H1 (cell line): ENCODE results near the gene GALK1. TPM values are rescaled to one million over a fixed set of nuclear protein-coding genes. Genes with fewer than 3 reads are reported as not detected.
"Not testable (repeated sequence)": the region's sequence is repeated elsewhere in the genome, so short reads cannot be mapped to it uniquely, and the experiment has no call there.

Experiments
- CTCF ChIA-PET: fragments of 300-600 bp; sonication (Branson Sonifier 250); formaldehyde crosslinking; loops from one replicate; lab custom pipeline; 2021; ENCODE audit not compliant: partially characterized antibody; lab: Charles Lee
- POLR2A ChIA-PET: fragments of 300-600 bp; sonication (Branson Sonifier 250); formaldehyde crosslinking; loops from one replicate; lab custom pipeline; 2021; ENCODE audit warnings: inconsistent platforms; ENCODE audit not compliant: partially characterized antibody; lab: Charles Lee
- DNase-seq, 2 experiments: peaks; one replicate each; pipeline versions ENCODE4 v3.0.0 to v3.0.0-alpha.2; 2010 to 2022; ENCODE audit warnings: low spot score in 2 of 2, low read depth in 1 of 2, mixed read lengths in 1 of 2
- FAIRE-seq: peaks from 2 replicates; lab custom pipeline; 2011; peaks lifted over from hg19 to GRCh38; lab: Jason Lieb, UNC
- H2AFZ ChIP-seq: 2 replicates; pipeline ENCODE4 v1.8.1; 2012; ENCODE audit warnings: low read length, inconsistent platforms
- H2AK5ac ChIP-seq: 2 replicates; pipeline ENCODE4 v1.6.1; 2013; ENCODE audit warnings: low read depth, low read length
- H2BK120ac ChIP-seq: replicated peaks from 2 replicates; pipeline ENCODE3; 2013; ENCODE audit warnings: low read depth, low read length, inconsistent platforms
- H2BK12ac ChIP-seq: 2 replicates; pipeline ENCODE4 v1.6.1; 2013; ENCODE audit warnings: low read depth, low read length
- H2BK15ac ChIP-seq: 2 replicates; pipeline ENCODE4 v1.6.1; 2013; ENCODE audit warnings: low read length
- H2BK20ac ChIP-seq: 2 replicates; pipeline ENCODE4 v1.6.1; 2013; ENCODE audit warnings: low read length
- H2BK5ac ChIP-seq: 2 replicates; pipeline ENCODE4 v1.6.1; 2013; ENCODE audit warnings: low read depth, low read length
- H3K14ac ChIP-seq: 2 replicates; pipeline ENCODE4 v1.6.1; 2013; ENCODE audit warnings: inconsistent platforms; ENCODE audit not compliant: insufficient read length
- H3K18ac ChIP-seq: 2 replicates; pipeline ENCODE4 v1.6.1; 2013; ENCODE audit warnings: low read length; ENCODE audit errors: extremely low read depth
- H3K23ac ChIP-seq: 2 replicates; pipeline ENCODE4 v1.6.1; 2013; ENCODE audit warnings: inconsistent platforms; ENCODE audit not compliant: insufficient read length
- H3K23me2 ChIP-seq: 2 replicates; pipeline ENCODE4 v1.6.1; 2013; ENCODE audit warnings: low read depth, low read length
- H3K27ac ChIP-seq: 2 replicates; pipeline ENCODE4 v1.6.1; 2011; ENCODE audit warnings: low read depth, low read length, inconsistent platforms
- H3K27me3 ChIP-seq, 4 experiments: replicated peaks in 1 of 4; 1 replicate in 1 of 4; 2 replicates in 3 of 4; pipeline versions ENCODE4 v1.6.1 to v1.8.1; 2011 to 2013; ENCODE audit warnings: low read length in 3 of 4, mild to moderate bottlenecking in 3 of 4, inconsistent platforms in 2 of 4, mixed read lengths in 2 of 4, moderate library complexity in 1 of 4; ENCODE audit not compliant: control insufficient read depth in 3 of 4, insufficient read depth in 3 of 4; ENCODE audit errors: extremely low read depth in 1 of 4
- H3K36me3 ChIP-seq, 4 experiments: 2 replicates each; pipeline versions ENCODE4 v1.6.1 to v1.8.1; 2011 to 2013; ENCODE audit warnings: mild to moderate bottlenecking in 4 of 4, low read length in 3 of 4, moderate library complexity in 2 of 4, control low read depth in 1 of 4, inconsistent platforms in 1 of 4; ENCODE audit not compliant: insufficient read depth in 4 of 4, control insufficient read depth in 2 of 4
- H3K4ac ChIP-seq: replicated peaks from 2 replicates; pipeline ENCODE3; 2013; ENCODE audit warnings: low read length, low read depth, mixed read lengths, inconsistent platforms; ENCODE audit not compliant: insufficient read length
- H3K4me1 ChIP-seq, 4 experiments: replicated peaks in 1 of 4; 1 replicate in 1 of 4; 2 replicates in 3 of 4; pipeline versions ENCODE4 v1.6.1 to v1.8.1; 2011 to 2013; ENCODE audit warnings: low read length in 3 of 4, inconsistent platforms in 2 of 4, mixed read lengths in 1 of 4; ENCODE audit not compliant: insufficient read depth in 4 of 4, control insufficient read depth in 3 of 4
- H3K4me2 ChIP-seq, 2 experiments: 2 replicates each; pipeline versions ENCODE4 v1.6.1 to v1.8.1; 2011 to 2013; ENCODE audit warnings: low read depth in 2 of 2, low read length in 2 of 2, control low read depth in 1 of 2, inconsistent platforms in 1 of 2, mild to moderate bottlenecking in 1 of 2; ENCODE audit not compliant: insufficient read depth in 1 of 2
- H3K4me3 ChIP-seq, 4 experiments: fragments of 200-600, 300-600 bp in 1 of 4; sonication (generic), shearing (Covaris generic), sonication (Bioruptor Twin) in 1 of 4; 2 replicates each; pipeline versions ENCODE4 v1.5.1 to v1.8.1; 2011 to 2016; ENCODE audit warnings: low read length in 4 of 4, low read depth in 3 of 4, control low read depth in 2 of 4, inconsistent platforms in 2 of 4, mild to moderate bottlenecking in 2 of 4, mixed read lengths in 1 of 4, moderate library complexity in 1 of 4; ENCODE audit not compliant: insufficient read depth in 2 of 4; ENCODE audit errors: extremely low read depth in 1 of 4
- H3K56ac ChIP-seq: replicated peaks from 2 replicates; pipeline ENCODE3; 2013; ENCODE audit warnings: low read depth, mild to moderate bottlenecking, mixed read lengths, low read length, inconsistent platforms; ENCODE audit not compliant: insufficient read length
- H3K79me1 ChIP-seq: 2 replicates; pipeline ENCODE4 v1.6.1; 2013; ENCODE audit warnings: low read depth, low read length, control low read depth
- H3K79me2 ChIP-seq, 2 experiments: 2 replicates each; pipeline versions ENCODE4 v1.6.1 to v1.8.1; 2012 to 2013; ENCODE audit warnings: low read length in 2 of 2, mild to moderate bottlenecking in 2 of 2, inconsistent platforms in 1 of 2; ENCODE audit not compliant: insufficient read depth in 2 of 2, control insufficient read depth in 1 of 2
- H3K9ac ChIP-seq, 4 experiments: replicated peaks in 1 of 4; 1 replicate in 1 of 4; 2 replicates in 3 of 4; pipeline versions ENCODE4 v1.6.1 to v1.8.1; 2011 to 2013; ENCODE audit warnings: low read depth in 3 of 4, low read length in 3 of 4, control low read depth in 2 of 4, mild to moderate bottlenecking in 2 of 4, moderate library complexity in 2 of 4, inconsistent platforms in 1 of 4; ENCODE audit errors: extremely low read depth in 1 of 4
- H3K9me3 ChIP-seq, 2 experiments: 2 replicates each; pipeline versions ENCODE4 v1.6.1 to v1.8.1; 2012 to 2013; ENCODE audit warnings: mild to moderate bottlenecking in 2 of 2, moderate library complexity in 2 of 2, control low read depth in 1 of 2, inconsistent platforms in 1 of 2, low read depth in 1 of 2, low read length in 1 of 2, mixed read lengths in 1 of 2; ENCODE audit not compliant: insufficient read depth in 2 of 2
- H4K20me1 ChIP-seq, 2 experiments: replicated peaks in 1 of 2; 2 replicates each; pipeline versions ENCODE3 to v1.8.1; 2011 to 2013; ENCODE audit warnings: inconsistent platforms in 2 of 2, low read length in 2 of 2, mild to moderate bottlenecking in 1 of 2; ENCODE audit not compliant: insufficient read depth in 2 of 2, control insufficient read depth in 1 of 2
- H4K5ac ChIP-seq: 2 replicates; pipeline ENCODE4 v1.6.1; 2013; ENCODE audit warnings: low read length, low read depth, mixed read lengths, inconsistent platforms; ENCODE audit not compliant: insufficient read length
- H4K8ac ChIP-seq: 2 replicates; pipeline ENCODE4 v1.8.0; 2013; ENCODE audit warnings: mild to moderate bottlenecking, moderate library complexity, low read length, inconsistent platforms; ENCODE audit not compliant: insufficient read depth; ENCODE audit errors: extremely low read depth
- H4K91ac ChIP-seq: replicated peaks from 2 replicates; pipeline ENCODE3; 2013; ENCODE audit warnings: low read length, mixed read lengths, inconsistent platforms; ENCODE audit not compliant: insufficient read length
- WGBS, 2 experiments: shearing (Covaris generic) in 1 of 2; methylation state at CpG; one replicate each; pipeline versions ENCODE4 v1.1.6 to v1.1.7; 2013 to 2015; ENCODE audit warnings: low lambda C conversion rate in 2 of 2, mixed read lengths in 2 of 2, inconsistent platforms in 1 of 2, low coverage in 1 of 2, missing lambda C conversion rate in 1 of 2; ENCODE audit not compliant: insufficient replicate concordance in 2 of 2, insufficient coverage in 1 of 2, insufficient read length in 1 of 2; ENCODE audit errors: extremely low coverage in 1 of 2, missing lambda C conversion rate in 1 of 2; 5-methylcytosine and 5-hydroxymethylcytosine counted together
- polyA plus RNA-seq, 7 experiments: library from polyadenylated mRNA; depleted of rRNA in 3 of 7; stranded (reverse) in 5 of 7; unstranded in 2 of 7; fragments of >200 nt in 5 of 7; fragments of 200-250 nt in 2 of 7; gene quantifications; 1 replicate in 5 of 7; 2 replicates in 1 of 7; 4 replicates in 1 of 7; pipeline versions ENCODE4 v1.2.1 to v1.2.3, GENCODE V29; 2011 to 2013; ENCODE audit warnings: missing spikeins in 2 of 7, mixed read lengths in 2 of 7
- total RNA-seq: library from RNA; stranded (reverse); fragmentation: NEBNext Ultra II Directional; extraction: Animal tissue kit (Norgen Biotek cat#: 25700); gene quantifications from 2 replicates; pipeline ENCODE4 v1.2.1, GENCODE V29; 2021

The GALK1 gene
- total and polyA plus RNA-seq, 2 of the 8 experiments (the other 6 are each of a cell fraction or from before 2014, with no cell fraction given): 34.1 to 47.9 TPM

- not testable (repeated sequence) for H2AFZ ChIP-seq, H3K9me3 ChIP-seq, H3K9ac ChIP-seq, H4K8ac ChIP-seq, H3K27me3 ChIP-seq, H3K79me2 ChIP-seq, H3K18ac ChIP-seq, H4K91ac ChIP-seq, H3K23ac ChIP-seq, H2AK5ac ChIP-seq, H3K27ac ChIP-seq, H3K4me2 ChIP-seq, H3K4me1 ChIP-seq, H3K4ac ChIP-seq, H3K23me2 ChIP-seq, H3K4me3 ChIP-seq, H2BK20ac ChIP-seq, H2BK12ac ChIP-seq, H3K79me1 ChIP-seq, H2BK120ac ChIP-seq, H3K56ac ChIP-seq, H2BK15ac ChIP-seq, DNase-seq, H3K14ac ChIP-seq, FAIRE-seq, H4K5ac ChIP-seq, H2BK5ac ChIP-seq
- ChIA-PET POLR2A (interaction anchor here (0.7 to 3.1 kb wide), 3 partner anchors 12 to 33 kb away, joined by 3 to 17 read pairs (median 3); partner anchors contain the start of gene UNK), CTCF (interaction anchor here (1.2 to 1.6 kb wide), 4 partner anchors 12 to 19 kb away, joined by 3 to 6 read pairs (median 4); no protein-coding TSS in a partner anchor)
- WGBS, 2 experiments: 93% methylated on average over 11 of the region's 11 CpGs; no CpG with 5 or more reads in 1 of the 2 experiments
- peaks cover 0 to 12% of the 10 kb centered on the region in 2 experiments for H4K20me1 ChIP-seq
- H3K36me3 ChIP-seq: peaks cover 14 to 40% (median 35%) of the 10 kb centered on the region in 4 experiments; a peak in 7 of 8 replicates
These were observed 45.8 kb upstream of the GALK1 start for GRCh38 chr17:75810756-75811155.
